GM18508 (cell line): Measurements from ENCODE around the gene FITM1.

Experiments used
- ATAC-seq: cut with Tn5 transposase; IDR thresholded peaks from one replicate; pipeline ENCODE4 v1.9.1; 2021; ENCODE audit warnings: moderate number of reproducible peaks; ENCODE audit not compliant: insufficient read depth, unreplicated experiment

FITM1 gene

GRCh38 chr14:24137529-24138395 lies 7.3 kb downstream of the FITM1 start:
- no peak for ATAC-seq

- no peak for ATAC-seq
These were observed 8.2 kb downstream of the FITM1 start for GRCh38 chr14:24138396-24139271.

- no peak for ATAC-seq
These were observed 8.9 kb downstream of the FITM1 start for GRCh38 chr14:24139272-24139934.

- peak; percentile 74 for ATAC-seq
These were observed 10.8 kb downstream of the FITM1 start, which contains the start of gene EMC9 for GRCh38 chr14:24141097-24141880. EMC9 (minus strand) TSS chr14:24141591; CDS start chr14:24141304, 287 bp downstream.

- ATAC-seq, result no peak
These were observed 13.1 kb downstream of the FITM1 start for GRCh38 chr14:24143511-24143910.

- no peak for ATAC-seq
These were observed 14.0 kb downstream of the FITM1 start for GRCh38 chr14:24144451-24144850.

- ATAC-seq, result no peak
These were observed 14.8 kb downstream of the FITM1 start for GRCh38 chr14:24145219-24145618.

GRCh38 chr14:24145690-24146452 lies 15.4 kb downstream of the FITM1 start:
- ATAC-seq, result no peak

GRCh38 chr14:24146453-24146977 lies 16.1 kb downstream of the FITM1 start, which contains the start of gene PSME2:
PSME2 (minus strand) TSS chr14:24146610; CDS start chr14:24146581, 29 bp downstream.
- ATAC-seq, result peak; percentile 31

- peak; percentile 67 for ATAC-seq
These were observed 16.7 kb downstream of the FITM1 start, which contains the start of gene RNF31 for GRCh38 chr14:24146978-24147760. RNF31 (plus strand) TSS chr14:24147498; CDS start chr14:24147699, 201 bp downstream.

GRCh38 chr14:24147761-24148428 lies 17.4 kb downstream of the FITM1 start:
- no peak for ATAC-seq

- ATAC-seq, result no peak
These were observed 19.0 kb downstream of the FITM1 start for GRCh38 chr14:24149302-24149969.

- no peak for ATAC-seq
These were observed 19.6 kb downstream of the FITM1 start for GRCh38 chr14:24150061-24150460.

GRCh38 chr14:24150567-24150966 lies 20.1 kb downstream of the FITM1 start:
- no peak for ATAC-seq

- ATAC-seq, result no peak
These were observed 20.5 kb downstream of the FITM1 start for GRCh38 chr14:24150993-24151392.

- ATAC-seq, result no peak
These were observed 21.1 kb downstream of the FITM1 start for GRCh38 chr14:24151404-24152080.
